Sigmoid colon (tissue), 7 donors: ENCODE results near the gene FKBP10. TPM values are rescaled to one million over a fixed set of nuclear protein-coding genes. Genes with fewer than 3 reads are reported as not detected.

Experiments used
- DNase-seq: peaks from one replicate; pipeline ENCODE4 v3.0.0-alpha.2; 2019
- H3K27ac ChIP-seq, 4 donors: fragments of 200-600 bp; sonication (generic); one replicate each; pipeline ENCODE4 v1.5.1; 2016 to 2019; ENCODE audit warnings: mild to moderate bottlenecking in 1 of 4
- H3K27me3 ChIP-seq, 3 donors: fragments of 200-600 bp; sonication (generic); one replicate each; pipeline ENCODE4 v1.5.1; 2019; ENCODE audit warnings: mild to moderate bottlenecking in 1 of 3
- H3K36me3 ChIP-seq, 4 donors: fragments of 200-600 bp; sonication (generic); one replicate each; pipeline ENCODE4 v1.5.1; 2016 to 2019
- H3K4me1 ChIP-seq, 4 donors: fragments of 200-600 bp; sonication (generic); one replicate each; pipeline ENCODE4 v1.5.1; 2017 to 2019
- H3K4me3 ChIP-seq, 4 donors: fragments of 200-600 bp; sonication (generic); one replicate each; pipeline ENCODE4 v1.5.1; 2017 to 2019; ENCODE audit warnings: mild to moderate bottlenecking in 2 of 4, moderate library complexity in 1 of 4
- H3K9me3 ChIP-seq, 4 donors: fragments of 200-600 bp in 3 of 4; sonication (generic) in 3 of 4; one replicate each; pipeline versions ENCODE4 v1.5.1 to v1.6.1; 2013 to 2019
- CTCF ChIP-seq, 4 experiments: fragments of 450-650 bp in 3 of 4; fragments of 200-600 bp in 1 of 4; IDR thresholded peaks; one replicate each; pipeline ENCODE4 v1.5.1; 2016 to 2019; ENCODE audit warnings: antibody characterized with exemption in 4 of 4, mild to moderate bottlenecking in 3 of 4, moderate library complexity in 2 of 4
- EP300 ChIP-seq, 4 donors: sonication (generic); formaldehyde crosslinking; IDR thresholded peaks; one replicate each; pipeline ENCODE4 v1.6.1; 2017; ENCODE audit warnings: antibody characterized with exemption in 4 of 4
- POLR2A ChIP-seq, 2 donors: fragments of 450-650 bp; IDR thresholded peaks; one replicate each; pipeline ENCODE4 v1.6.1; 2016; ENCODE audit warnings: antibody characterized with exemption in 2 of 2, mild to moderate bottlenecking in 2 of 2, moderate library complexity in 2 of 2
- POLR2AphosphoS5 ChIP-seq, 4 donors: sonication (generic); formaldehyde crosslinking; IDR thresholded peaks; one replicate each; pipeline ENCODE4 v1.6.1; 2017; ENCODE audit warnings: antibody characterized with exemption in 4 of 4
- WGBS, 2 donors: extraction: QIAGEN DNeasy Blood & Tissue Kit; methylation state at CpG; one replicate each; pipeline ENCODE4 v1.1.7; 2013; 5-methylcytosine and 5-hydroxymethylcytosine counted together
- intact Hi-C: fragments of 100-400 bp; cut with DNase I; formaldehyde crosslinking; loops from one replicate; pipeline ENCODE4 v1.15.1; 2023
- polyA plus RNA-seq, 3 donors: library from polyadenylated mRNA; stranded (reverse); fragments of 200-250 nt; gene quantifications; one replicate each; pipeline ENCODE4 v1.2.3, GENCODE V29; 2013
- small RNA-seq, 3 donors: library from RNA; depleted of rRNA; stranded (forward); fragments of <200 nt; gene quantifications; one replicate each; pipeline ENCODE3, GENCODE V24; 2016
- total RNA-seq, 4 donors: library from RNA; depleted of rRNA; stranded (reverse); fragments of >200 nt; gene quantifications; one replicate each; pipeline ENCODE4 v1.1.0, GENCODE V29; 2016
- donor health status: healthy with polysubstance abuse.
- donor health status: Bipolar disorder and iron deficiency.
- donor health status: healthy.

Gene FKBP10
- total and polyA plus RNA-seq, 7 donors, result 5.5 to 71.2 (median 34.2) TPM

DNA sequence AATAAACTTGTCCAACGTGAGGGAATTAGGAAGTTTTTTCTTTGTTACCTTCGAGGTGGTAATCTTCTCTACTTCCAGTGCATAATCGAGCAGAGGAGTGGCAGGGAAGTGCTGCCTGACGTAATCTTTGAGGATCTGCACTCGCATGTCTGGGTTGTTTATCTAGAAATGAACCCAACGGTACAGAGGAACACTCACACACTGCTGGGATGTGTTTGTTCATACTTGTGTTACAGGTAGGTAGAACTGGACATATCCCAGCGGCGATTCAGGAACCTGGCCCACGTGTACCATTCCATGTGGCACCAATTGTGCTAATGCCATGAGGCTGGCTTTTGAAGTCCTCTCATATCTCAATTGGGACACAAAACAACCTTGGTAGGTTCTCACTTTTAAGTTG, 56.6 kb downstream of the FKBP10 start:
- peaks cover 5 to 76% (median 20%) of the 10 kb centered on the region in 4 donors for H3K36me3 ChIP-seq
- H3K27me3 ChIP-seq, result no peaks in the 10 kb centered on the region
- no peak for DNase-seq
- TF ChIP-seq CTCF (IDR thresholded peaks at IDR 0.05) (no peak), EP300 (IDR thresholded peaks at IDR 0.05) (no peak), POLR2AphosphoS5 (IDR thresholded peaks at IDR 0.05) (no peak), POLR2A (IDR thresholded peaks at IDR 0.05) (no peak)
- peaks cover 0 to 2% (median 1%) of the 10 kb centered on the region in 4 donors for H3K4me1 ChIP-seq
- no peaks in the 10 kb centered on the region for H3K9me3 ChIP-seq
- H3K4me3 ChIP-seq, result no peak overlapping the region
- intact Hi-C loops, result no loop called here
- whole genome bisulfite sequencing, 2 donors, result 51 to 72% methylated on average over 9 of the region's 9 CpGs
- no peak overlapping the region for H3K27ac ChIP-seq

GRCh38 chr17:41870097-41870496, 57.3 kb downstream of the FKBP10 start:
- no peak overlapping the region for H3K4me3 ChIP-seq
- 89 to 95% methylated on average over 2 of the region's 2 CpGs for WGBS, 2 donors
- peaks cover 5 to 80% (median 20%) of the 10 kb centered on the region in 4 donors for H3K36me3 ChIP-seq
- H3K9me3 ChIP-seq, result no peaks in the 10 kb centered on the region
- DNase-seq, result no peak
- no peak for TF ChIP-seq CTCF (IDR thresholded peaks at IDR 0.05)
- TF ChIP-seq EP300 (IDR thresholded peaks at IDR 0.05), result no peak
- no peak for TF ChIP-seq POLR2A (IDR thresholded peaks at IDR 0.05)
- no peak for TF ChIP-seq POLR2AphosphoS5 (IDR thresholded peaks at IDR 0.05)
- H3K4me1 ChIP-seq, result no peaks in the 10 kb centered on the region
- H3K27me3 ChIP-seq, result no peaks in the 10 kb centered on the region
- intact Hi-C loops, result no loop called here
- H3K27ac ChIP-seq, result no peak overlapping the region

DNA sequence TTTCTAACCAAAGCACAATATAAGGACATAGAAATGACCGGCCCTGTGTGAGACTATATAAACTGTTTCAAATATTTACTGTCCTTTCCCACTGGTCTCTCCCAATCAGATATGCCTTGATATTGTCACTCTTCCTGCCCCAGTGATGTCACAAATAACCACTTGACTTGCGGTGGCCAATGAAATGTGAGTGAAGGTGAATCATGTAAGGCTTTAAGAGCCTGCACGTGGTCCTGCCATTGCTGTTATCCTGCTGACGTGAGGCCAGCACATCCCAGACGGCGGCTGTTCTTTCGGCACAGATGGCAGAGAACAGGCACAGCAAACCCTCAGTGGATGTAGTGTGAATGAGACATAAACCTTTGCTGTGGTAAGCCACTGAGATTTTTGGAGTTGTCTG, 57.8 kb downstream of the FKBP10 start:
- DNase-seq, result no peak
- Histone ChIP-seq H3K27me3 (no peaks in the 10 kb centered on the region), H3K4me1 (no peaks in the 10 kb centered on the region), H3K36me3 (peaks cover 5 to 80% (median 20%) of the 10 kb centered on the region in 4 donors), H3K4me3 (no peak overlapping the region), H3K27ac (no peak overlapping the region), H3K9me3 (no peaks in the 10 kb centered on the region)
- 89 to 91% methylated on average over 7 of the region's 7 CpGs for WGBS, 2 donors
- TF ChIP-seq POLR2AphosphoS5 (IDR thresholded peaks at IDR 0.05), result no peak
- no peak for TF ChIP-seq CTCF (IDR thresholded peaks at IDR 0.05)
- no peak for TF ChIP-seq POLR2A (IDR thresholded peaks at IDR 0.05)
- TF ChIP-seq EP300 (IDR thresholded peaks at IDR 0.05), result no peak
- intact Hi-C loops, result no loop called here

DNA sequence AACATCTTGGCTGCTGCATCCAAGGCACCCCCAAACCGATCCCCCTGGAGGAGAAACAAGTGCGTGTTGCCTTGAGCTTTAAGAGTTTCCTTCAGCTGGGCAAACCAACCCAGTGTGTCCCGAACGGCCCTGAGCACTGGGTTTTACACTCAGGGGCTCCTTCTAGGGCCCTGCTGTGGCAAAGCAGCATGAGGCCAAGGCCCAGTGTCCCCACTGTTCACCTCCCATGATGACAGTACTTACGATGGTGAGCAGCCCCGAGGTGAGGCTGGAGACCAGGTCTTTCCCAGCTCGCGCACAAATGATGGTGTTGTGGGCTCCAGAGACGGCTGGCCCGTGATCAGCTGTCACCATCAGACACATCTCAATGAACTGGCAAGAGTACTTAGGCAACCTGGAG, 59.0 kb downstream of the FKBP10 start:
- 95 to 97% methylated on average over 10 of the region's 10 CpGs for WGBS, 2 donors
- Histone ChIP-seq H3K36me3 (peaks cover 5 to 83% (median 20%) of the 10 kb centered on the region in 4 donors), H3K4me3 (no peak overlapping the region), H3K27ac (no peak overlapping the region), H3K9me3 (no peaks in the 10 kb centered on the region), H3K27me3 (no peaks in the 10 kb centered on the region), H3K4me1 (no peaks in the 10 kb centered on the region)
- no peak for DNase-seq
- intact Hi-C loops, result no loop called here
- TF ChIP-seq POLR2AphosphoS5 (IDR thresholded peaks at IDR 0.05) (no peak), CTCF (IDR thresholded peaks at IDR 0.05) (no peak), POLR2A (IDR thresholded peaks at IDR 0.05) (no peak), EP300 (IDR thresholded peaks at IDR 0.05) (no peak)

Small RNA genes lying within 50 kb of the gene (small RNA-seq; reads per million reads assigned to genes)
- gene AC125257.2, result 0 reads per million in 3 donors

Other genes starting within 250 kb of the FKBP10 start
- not detected for gene KRT9, start 240.9 kb upstream of the FKBP10 start, total RNA-seq
- not detected for gene KRT9, start 240.9 kb upstream of the FKBP10 start, polyA plus RNA-seq
- not detected for gene KRT14, start 226.1 kb upstream of the FKBP10 start, total RNA-seq
- 1 to 10 TPM in 2 of 3 donors, under 1 TPM in 1; 0.15 to 3.6 (median 1.4) TPM for gene KRT14, start 226.1 kb upstream of the FKBP10 start, polyA plus RNA-seq
- under 1 TPM in 1 of 4 donors, not detected in 3; 0.83 TPM for gene KRT16, start 200.2 kb upstream of the FKBP10 start, total RNA-seq
- gene KRT16, start 200.2 kb upstream of the FKBP10 start, polyA plus RNA-seq, result under 1 TPM in 2 of 3 donors, not detected in 1; 0.09 to 0.60 TPM
- gene KRT17, start 188.4 kb upstream of the FKBP10 start, total RNA-seq, result 1 to 10 TPM in 2 of 4 donors, not detected in 2; 1.2 to 5.3 TPM
- under 1 TPM in 1 of 3 donors, not detected in 2; 0.17 TPM for gene KRT17, start 188.4 kb upstream of the FKBP10 start, polyA plus RNA-seq
- 100 to 1,000 TPM; 246 to 572 (median 430) TPM for gene EIF1, start 124.1 kb upstream of the FKBP10 start, total RNA-seq
- gene EIF1, start 124.1 kb upstream of the FKBP10 start, polyA plus RNA-seq, result 100 to 1,000 TPM; 384 to 515 (median 507) TPM
- gene GAST, start 100.7 kb upstream of the FKBP10 start, total RNA-seq, result not detected
- not detected for gene GAST, start 100.7 kb upstream of the FKBP10 start, polyA plus RNA-seq
- 1 to 10 TPM in 3 of 4 donors, under 1 TPM in 1; 0.71 to 4.3 (median 2.5) TPM for gene HAP1, start 78.4 kb upstream of the FKBP10 start, total RNA-seq
- under 1 TPM; under 0.01 to 0.47 (median 0.23) TPM for gene HAP1, start 78.4 kb upstream of the FKBP10 start, polyA plus RNA-seq
- gene JUP, start 26.3 kb upstream of the FKBP10 start, total RNA-seq, result 10 to 100 TPM; 22.2 to 40.3 (median 31.2) TPM
- gene JUP, start 26.3 kb upstream of the FKBP10 start, polyA plus RNA-seq, result 100 to 1,000 TPM; 231 to 494 (median 236) TPM
- 10 to 100 TPM in 3 of 4 donors, 1 to 10 TPM in 1; 9.9 to 12.3 (median 11.3) TPM for gene P3H4, start 1.1 kb upstream of the FKBP10 start, total RNA-seq
- gene P3H4, start 1.1 kb upstream of the FKBP10 start, polyA plus RNA-seq, result 1 to 10 TPM; 3.0 to 6.4 (median 4.9) TPM
- gene NT5C3B, start 23.2 kb downstream of the FKBP10 start, total RNA-seq, result 100 to 1,000 TPM in 1 of 4 donors, 10 to 100 TPM in 3; 58.5 to 104 (median 69.2) TPM
- 10 to 100 TPM; 19.4 to 42.6 (median 33.9) TPM for gene NT5C3B, start 23.2 kb downstream of the FKBP10 start, polyA plus RNA-seq
- gene KLHL10, start 24.8 kb downstream of the FKBP10 start, total RNA-seq, result 1 to 10 TPM in 3 of 4 donors, under 1 TPM in 1; 0.95 to 3.9 (median 1.5) TPM
- gene KLHL10, start 24.8 kb downstream of the FKBP10 start, polyA plus RNA-seq, result under 1 TPM in 1 of 3 donors, not detected in 2; 0.04 TPM
- 10 to 100 TPM; 16.1 to 21.6 (median 19.2) TPM for gene KLHL11, start 52.4 kb downstream of the FKBP10 start, total RNA-seq
- 1 to 10 TPM in 1 of 3 donors, under 1 TPM in 1, not detected in 1; 0.46 to 2.0 TPM for gene KLHL11, start 52.4 kb downstream of the FKBP10 start, polyA plus RNA-seq
- 10 to 100 TPM; 41.0 to 56.2 (median 44.7) TPM for gene ACLY, start 105.9 kb downstream of the FKBP10 start, total RNA-seq
- 10 to 100 TPM; 27.0 to 55.1 (median 33.3) TPM for gene ACLY, start 105.9 kb downstream of the FKBP10 start, polyA plus RNA-seq
- 1 to 10 TPM; 1.4 to 2.2 (median 1.6) TPM for gene ODAD4, start 117.6 kb downstream of the FKBP10 start, total RNA-seq
- gene ODAD4, start 117.6 kb downstream of the FKBP10 start, polyA plus RNA-seq, result under 1 TPM in 1 of 3 donors, not detected in 2; 0.41 TPM
- 10 to 100 TPM; 52.0 to 71.3 (median 65.2) TPM for gene CNP, start 153.8 kb downstream of the FKBP10 start, total RNA-seq
- gene CNP, start 153.8 kb downstream of the FKBP10 start, polyA plus RNA-seq, result 10 to 100 TPM; 24.0 to 48.0 (median 25.2) TPM
- gene DNAJC7, start 204.4 kb downstream of the FKBP10 start, total RNA-seq, result 10 to 100 TPM; 46.7 to 57.1 (median 49.6) TPM
- gene DNAJC7, start 204.4 kb downstream of the FKBP10 start, polyA plus RNA-seq, result 10 to 100 TPM; 90.1 to 91.6 (median 90.1) TPM
- gene NKIRAS2, start 207.1 kb downstream of the FKBP10 start, total RNA-seq, result 10 to 100 TPM; 28.5 to 35.4 (median 30.8) TPM
- gene NKIRAS2, start 207.1 kb downstream of the FKBP10 start, polyA plus RNA-seq, result 10 to 100 TPM; 32.6 to 34.8 (median 34.2) TPM
- gene C17orf113, start 237.6 kb downstream of the FKBP10 start, total RNA-seq, result under 1 TPM; 0.27 to 0.71 (median 0.39) TPM
- under 1 TPM; 0.23 to 0.66 (median 0.60) TPM for gene C17orf113, start 237.6 kb downstream of the FKBP10 start, polyA plus RNA-seq